Uterus (tissue), 2 donors: ENCODE data around the gene ZBTB8A.

Source experiments
- CTCF ChIP-seq, 4 experiments: fragments of 200-600 bp in 2 of 4; fragments of 450-650 bp in 2 of 4; sonication (generic) in 2 of 4; IDR thresholded peaks; one replicate each; pipeline ENCODE4 v1.5.1; 2016 to 2019; ENCODE audit warnings: antibody characterized with exemption in 4 of 4, mild to moderate bottlenecking in 2 of 4, moderate library complexity in 1 of 4
- POLR2A ChIP-seq, 2 donors: fragments of 450-650 bp; IDR thresholded peaks; one replicate each; pipeline ENCODE4 v1.6.1; 2016; ENCODE audit warnings: antibody characterized with exemption in 2 of 2, mild to moderate bottlenecking in 1 of 2, moderate library complexity in 1 of 2

DNA sequence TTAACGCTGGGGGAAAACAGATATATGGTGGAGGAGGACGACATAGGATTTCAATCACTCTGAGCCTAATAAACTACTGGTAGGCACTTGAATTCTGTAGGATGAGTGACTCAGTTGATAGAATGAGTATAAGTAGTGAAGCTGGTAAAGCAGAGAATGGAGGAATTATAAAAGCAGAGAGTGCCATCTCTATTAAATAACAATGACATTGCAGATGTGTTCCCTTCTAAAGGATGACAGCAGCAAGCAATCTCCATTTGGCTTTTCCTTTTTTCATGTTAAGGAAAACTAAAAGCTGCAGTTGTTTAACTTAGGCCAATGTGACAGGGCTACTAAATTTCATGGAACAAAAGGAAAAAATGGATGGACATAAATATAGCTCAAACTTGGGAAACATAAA is 93.6 kb downstream of the ZBTB8A start:
- no peak for TF ChIP-seq CTCF (IDR thresholded peaks at IDR 0.05)
- no peak for TF ChIP-seq POLR2A (IDR thresholded peaks at IDR 0.05)
